Mucosa of rectum (tissue), 2 donors: Measurements from ENCODE around the gene SULT1C2.
"Not testable (repeated sequence)": the region's sequence is repeated elsewhere in the genome, so short reads cannot be mapped to it uniquely, and the experiment has no call there.

Experiments
- H3K27ac ChIP-seq, 2 donors: one replicate each; pipeline ENCODE4 v1.7.0; 2013; ENCODE audit warnings: inconsistent platforms in 2 of 2, low read depth in 2 of 2, low read length in 2 of 2
- H3K27me3 ChIP-seq, 2 donors: one replicate each; pipeline ENCODE4 v1.7.0; 2013; ENCODE audit warnings: low read length in 2 of 2; ENCODE audit not compliant: control insufficient read depth in 2 of 2, insufficient read depth in 2 of 2
- H3K36me3 ChIP-seq, 2 donors: one replicate each; pipeline ENCODE4 v1.7.0; 2013; ENCODE audit warnings: low read length in 2 of 2; ENCODE audit not compliant: control insufficient read depth in 2 of 2, insufficient read depth in 2 of 2
- H3K4me1 ChIP-seq, 2 donors: one replicate each; pipeline ENCODE4 v1.7.0; 2013; ENCODE audit warnings: low read length in 2 of 2, mild to moderate bottlenecking in 1 of 2; ENCODE audit not compliant: control insufficient read depth in 2 of 2, insufficient read depth in 2 of 2
- H3K4me3 ChIP-seq, 2 donors: one replicate each; pipeline ENCODE4 v1.7.0; 2013; ENCODE audit warnings: low read length in 2 of 2
- H3K9ac ChIP-seq, 2 donors: one replicate each; pipeline ENCODE4 v1.7.0; 2013; ENCODE audit warnings: low read length in 2 of 2, low read depth in 1 of 2, mild to moderate bottlenecking in 1 of 2
- H3K9me3 ChIP-seq, 2 donors: one replicate each; pipeline ENCODE4 v1.7.0; 2013; ENCODE audit warnings: low read length in 2 of 2; ENCODE audit not compliant: control insufficient read depth in 2 of 2
- donor health status: healthy.
- donor health status: Normal muscosa, but diverticular disease.

The SULT1C2 gene

GRCh38 chr2:108347786-108348185 lies 59.1 kb downstream of the SULT1C2 start:
- H3K36me3 ChIP-seq, result no peaks in the 10 kb centered on the region
- H3K9ac ChIP-seq, result no peak overlapping the region
- no peak overlapping the region for H3K4me3 ChIP-seq
- no peaks in the 10 kb centered on the region for H3K27me3 ChIP-seq
- H3K4me1 ChIP-seq, result no peaks in the 10 kb centered on the region
- no peaks in the 10 kb centered on the region for H3K9me3 ChIP-seq
- no peak overlapping the region for H3K27ac ChIP-seq

GRCh38 chr2:108348816-108349570 lies 60.3 kb downstream of the SULT1C2 start:
- no peaks in the 10 kb centered on the region for H3K9me3 ChIP-seq
- H3K36me3 ChIP-seq, result no peaks in the 10 kb centered on the region
- no peak overlapping the region for H3K9ac ChIP-seq
- no peak overlapping the region for H3K27ac ChIP-seq
- no peaks in the 10 kb centered on the region for H3K4me1 ChIP-seq
- no peak overlapping the region for H3K4me3 ChIP-seq
- H3K27me3 ChIP-seq, result no peaks in the 10 kb centered on the region

GRCh38 chr2:108349571-108349928 lies 60.9 kb downstream of the SULT1C2 start:
- H3K27ac ChIP-seq, result no peak overlapping the region
- H3K36me3 ChIP-seq, result no peaks in the 10 kb centered on the region
- no peaks in the 10 kb centered on the region for H3K4me1 ChIP-seq
- H3K27me3 ChIP-seq, result no peaks in the 10 kb centered on the region
- no peak overlapping the region for H3K4me3 ChIP-seq
- no peak overlapping the region for H3K9ac ChIP-seq
- H3K9me3 ChIP-seq, result no peaks in the 10 kb centered on the region

DNA sequence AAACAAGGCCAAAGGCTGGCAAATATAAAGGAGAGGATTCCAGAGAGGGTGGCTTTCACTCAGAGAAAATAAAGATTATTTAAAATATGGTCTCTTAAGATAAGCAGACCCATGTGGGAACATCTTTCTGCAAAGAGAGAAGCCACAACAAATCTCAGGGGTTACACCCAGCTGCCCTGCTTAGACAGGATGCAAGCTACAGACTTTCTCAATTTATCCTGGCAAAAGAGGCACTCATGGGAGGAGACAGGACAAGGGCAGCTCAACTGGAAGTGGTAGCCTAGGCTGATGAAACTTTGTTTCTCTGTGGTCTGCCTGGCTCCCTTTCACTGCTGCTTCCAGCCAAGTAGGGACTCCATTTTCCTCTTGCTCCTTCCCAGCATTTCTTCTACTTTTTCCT lies 63.2 kb downstream of the SULT1C2 start:
- no peaks in the 10 kb centered on the region for H3K36me3 ChIP-seq

GRCh38 chr2:108354136-108354535 lies 65.4 kb downstream of the SULT1C2 start:
- no peaks in the 10 kb centered on the region for H3K4me1 ChIP-seq
- no peak overlapping the region for H3K27ac ChIP-seq
- no peak overlapping the region for H3K4me3 ChIP-seq
- H3K27me3 ChIP-seq, result no peaks in the 10 kb centered on the region
- H3K36me3 ChIP-seq, result no peaks in the 10 kb centered on the region
- no peaks in the 10 kb centered on the region for H3K9me3 ChIP-seq
- H3K9ac ChIP-seq, result no peak overlapping the region

More for the DNA sequence above, 63.2 kb downstream of the SULT1C2 start:
- no peaks in the 10 kb centered on the region for H3K4me1 ChIP-seq
- no peak overlapping the region for H3K27ac ChIP-seq
- H3K27me3 ChIP-seq, result no peaks in the 10 kb centered on the region
- no peak overlapping the region for H3K9ac ChIP-seq
- H3K4me3 ChIP-seq, result no peak overlapping the region
- H3K9me3 ChIP-seq, result no peaks in the 10 kb centered on the region

DNA sequence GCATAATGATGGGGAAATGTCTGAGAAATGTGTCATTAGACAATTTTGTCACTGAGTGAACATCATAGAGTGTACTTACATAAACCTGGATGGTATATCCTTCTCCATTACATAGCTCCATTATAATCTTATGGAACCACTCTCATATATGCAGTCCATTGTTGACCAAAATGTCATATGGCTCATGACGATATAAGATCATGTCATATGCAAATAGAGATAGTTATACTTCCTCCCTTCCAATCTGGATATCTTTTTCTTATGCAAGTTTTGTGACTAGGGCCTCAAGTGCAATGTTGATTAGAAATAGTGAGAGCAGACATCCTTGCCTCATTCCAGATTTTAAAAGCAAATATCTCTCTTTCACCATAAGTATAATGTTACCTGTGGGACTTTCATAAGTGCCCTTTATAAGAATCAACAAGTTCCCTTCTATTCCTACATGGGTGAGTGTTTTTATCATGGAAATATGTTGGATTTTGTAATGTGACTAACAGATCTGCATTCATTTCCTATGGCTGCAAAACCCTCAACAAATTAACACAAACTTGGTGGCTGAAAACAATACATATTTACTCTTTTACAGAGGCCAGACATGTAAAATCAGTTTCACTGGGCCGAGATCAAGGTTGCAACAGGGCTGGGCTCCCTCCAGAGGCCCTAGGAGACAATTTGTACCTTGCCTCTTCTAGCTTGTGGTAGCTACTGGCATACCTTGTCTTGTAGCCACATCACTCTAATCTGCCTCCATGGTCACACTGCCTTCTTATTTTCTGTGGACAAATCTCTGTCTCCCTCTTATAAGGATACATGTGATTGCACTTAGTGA lies 67.4 kb downstream of the SULT1C2 start:
- H3K4me1 ChIP-seq, result no peaks in the 10 kb centered on the region
- H3K27me3 ChIP-seq, result no peaks in the 10 kb centered on the region
- H3K36me3 ChIP-seq, result no peaks in the 10 kb centered on the region
- H3K27ac ChIP-seq, result no peak overlapping the region
- H3K4me3 ChIP-seq, result no peak overlapping the region
- no peaks in the 10 kb centered on the region for H3K9me3 ChIP-seq
- no peak overlapping the region for H3K9ac ChIP-seq

DNA sequence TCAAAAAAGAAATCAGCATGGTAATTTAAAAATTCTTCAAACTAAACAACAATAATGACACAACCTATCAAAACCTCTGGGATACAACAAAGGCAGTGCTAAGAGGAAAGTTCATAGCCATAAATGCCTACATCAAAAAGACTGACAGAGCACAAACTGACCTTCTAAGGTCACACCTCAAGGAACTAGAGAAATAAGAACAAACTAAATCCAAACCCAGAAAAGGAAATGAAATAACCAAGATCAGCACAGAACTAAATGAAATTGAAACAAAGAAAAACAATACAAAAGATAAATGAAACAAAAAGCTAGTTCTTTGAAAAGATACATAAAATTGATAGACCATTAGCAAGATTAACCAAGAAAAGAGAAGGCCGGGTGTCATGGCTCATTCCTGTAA lies 70.6 kb downstream of the SULT1C2 start:
- H3K9ac ChIP-seq, H3K4me3 ChIP-seq, H3K9me3 ChIP-seq, H3K4me1 ChIP-seq, H3K36me3 ChIP-seq, H3K27ac ChIP-seq, H3K27me3 ChIP-seq: not testable (repeated sequence)
